HG03280 (cell line): ENCODE measurements around the gene TCP11L1.
"Not testable (repeated sequence)": the region's sequence is repeated elsewhere in the genome, so short reads cannot be mapped to it uniquely, and the experiment has no call there.

Experiments
- ATAC-seq: cut with Tn5 transposase; IDR thresholded peaks from one replicate; pipeline ENCODE4 v1.9.1; 2021; ENCODE audit warnings: mild to moderate bottlenecking, moderate library complexity; ENCODE audit not compliant: unreplicated experiment

The TCP11L1 gene

GRCh38 chr11:33028537-33028914, 10.8 kb upstream of the TCP11L1 start:
- no peak for ATAC-seq

- not testable (repeated sequence) for ATAC-seq
Observed at GRCh38 chr11:33029218-33029617, 10.2 kb upstream of the TCP11L1 start.

- no peak for ATAC-seq
Observed at GRCh38 chr11:33033493-33033892, 5.9 kb upstream of the TCP11L1 start.

- no peak for ATAC-seq
Observed at GRCh38 chr11:33035011-33035410, 4.4 kb upstream of the TCP11L1 start.

- peak; percentile 5 for ATAC-seq
Observed at GRCh38 chr11:33040033-33040861, 875 bp downstream of the TCP11L1 start.

GRCh38 chr11:33040862-33041453, 1.6 kb downstream of the TCP11L1 start:
- ATAC-seq, result no peak

GRCh38 chr11:33043221-33043830, 4.0 kb downstream of the TCP11L1 start:
- ATAC-seq, result no peak

- ATAC-seq, result no peak
Observed at GRCh38 chr11:33044285-33044756, 4.9 kb downstream of the TCP11L1 start.

- ATAC-seq, result no peak
Observed at GRCh38 chr11:33045551-33046255, 6.3 kb downstream of the TCP11L1 start.

- ATAC-seq, result not testable (repeated sequence)
Observed at GRCh38 chr11:33048701-33049100, 9.3 kb downstream of the TCP11L1 start.

GRCh38 chr11:33049565-33050408, 10.4 kb downstream of the TCP11L1 start:
- not testable (repeated sequence) for ATAC-seq

- ATAC-seq, result no peak
Observed at GRCh38 chr11:33052231-33052630, 12.9 kb downstream of the TCP11L1 start.

- no peak for ATAC-seq
Observed at GRCh38 chr11:33055375-33055774, 16.0 kb downstream of the TCP11L1 start.

- ATAC-seq, result no peak
Observed at GRCh38 chr11:33057284-33057683, 17.9 kb downstream of the TCP11L1 start.

GRCh38 chr11:33059331-33060007, 20.1 kb downstream of the TCP11L1 start:
- no peak for ATAC-seq

GRCh38 chr11:33060271-33060670, 20.9 kb downstream of the TCP11L1 start:
- ATAC-seq, result no peak

- ATAC-seq, result no peak
Observed at GRCh38 chr11:33062137-33062536, 22.8 kb downstream of the TCP11L1 start.

GRCh38 chr11:33063326-33063881, 24.0 kb downstream of the TCP11L1 start:
- peak; percentile 41 for ATAC-seq

GRCh38 chr11:33064033-33064825, 24.9 kb downstream of the TCP11L1 start:
- ATAC-seq, result no peak
